ENCODE data around the gene SGCD. TPM values are rescaled to one million over a fixed set of nuclear protein-coding genes. Genes with fewer than 3 reads are reported as not detected.

The SGCD gene
- total RNA-seq, 4 donors from 2014 or later, result 12.4 to 17.8 (median 13.4) TPM

DNA sequence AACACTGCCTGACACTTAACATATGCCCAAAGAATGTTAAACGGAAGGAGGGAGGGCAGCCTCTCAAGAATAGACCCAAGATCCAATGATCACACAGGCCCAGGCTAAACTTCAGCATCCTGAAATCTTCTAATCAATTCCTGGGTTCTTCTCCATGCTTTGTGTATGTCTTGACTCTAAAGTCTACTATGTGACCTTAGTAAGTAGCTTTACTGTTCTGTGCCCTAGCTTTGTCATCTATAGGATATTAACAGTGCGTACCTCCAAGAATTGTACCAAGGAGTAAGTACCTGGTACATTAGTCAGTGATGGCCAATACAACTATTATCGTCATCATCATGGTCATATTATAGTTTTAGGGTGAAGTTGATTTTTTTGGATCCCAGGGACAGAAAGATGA lies 96.6 kb downstream of the SGCD start:
- 59 to 99% methylated on average over 3 of the region's 3 CpGs for WGBS, 2 donors
- H3K4me3 ChIP-seq, result no peak overlapping the region
- TF ChIP-seq, protein P1, sequence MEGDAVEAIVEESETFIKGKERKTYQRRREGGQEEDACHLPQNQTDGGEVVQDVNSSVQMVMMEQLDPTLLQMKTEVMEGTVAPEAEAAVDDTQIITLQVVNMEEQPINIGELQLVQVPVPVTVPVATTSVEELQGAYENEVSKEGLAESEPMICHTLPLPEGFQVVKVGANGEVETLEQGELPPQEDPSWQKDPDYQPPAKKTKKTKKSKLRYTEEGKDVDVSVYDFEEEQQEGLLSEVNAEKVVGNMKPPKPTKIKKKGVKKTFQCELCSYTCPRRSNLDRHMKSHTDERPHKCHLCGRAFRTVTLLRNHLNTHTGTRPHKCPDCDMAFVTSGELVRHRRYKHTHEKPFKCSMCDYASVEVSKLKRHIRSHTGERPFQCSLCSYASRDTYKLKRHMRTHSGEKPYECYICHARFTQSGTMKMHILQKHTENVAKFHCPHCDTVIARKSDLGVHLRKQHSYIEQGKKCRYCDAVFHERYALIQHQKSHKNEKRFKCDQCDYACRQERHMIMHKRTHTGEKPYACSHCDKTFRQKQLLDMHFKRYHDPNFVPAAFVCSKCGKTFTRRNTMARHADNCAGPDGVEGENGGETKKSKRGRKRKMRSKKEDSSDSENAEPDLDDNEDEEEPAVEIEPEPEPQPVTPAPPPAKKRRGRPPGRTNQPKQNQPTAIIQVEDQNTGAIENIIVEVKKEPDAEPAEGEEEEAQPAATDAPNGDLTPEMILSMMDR (IDR thresholded peaks at IDR 0.05), result no peak
- TF ChIP-seq POLR2A (IDR thresholded peaks at IDR 0.05) (no peak), EP300 (IDR thresholded peaks at IDR 0.05) (no peak)
- no peak overlapping the region for H3K27ac ChIP-seq
- DNase-seq (ENCODE audit: low spot score in 2 of 2), result no peak
- H3K9me3 ChIP-seq, result peaks cover 0 to 4% (median 0%) of the 10 kb centered on the region in 4 donors
- no peaks in the 10 kb centered on the region for H3K36me3 ChIP-seq
- H3K4me1 ChIP-seq, result no peaks in the 10 kb centered on the region
- no peaks in the 10 kb centered on the region for H3K27me3 ChIP-seq

DNA sequence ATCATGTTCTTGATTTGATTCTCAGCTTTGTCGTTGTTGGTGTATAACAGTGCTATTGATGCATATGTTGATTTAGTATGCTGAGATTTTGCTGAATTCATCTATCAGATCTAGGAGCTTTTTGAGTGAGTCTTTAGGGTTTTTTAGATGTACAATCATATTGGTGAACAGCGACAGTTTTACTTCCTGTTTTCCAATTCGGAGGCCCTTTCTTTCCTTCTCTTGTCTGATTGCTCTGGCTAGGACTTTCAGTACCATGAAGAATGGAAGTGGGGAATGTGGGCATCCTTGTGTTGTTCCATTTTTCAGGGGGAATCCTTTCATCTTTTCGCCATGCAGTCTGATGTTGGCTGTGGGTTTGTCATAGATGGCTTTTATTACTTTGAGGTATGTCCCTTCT lies 100.4 kb downstream of the SGCD start:
- Histone ChIP-seq H3K4me1 (no peaks in the 10 kb centered on the region), H3K4me3 (no peak overlapping the region), H3K36me3 (no peaks in the 10 kb centered on the region), H3K27me3 (no peaks in the 10 kb centered on the region), H3K27ac (no peak overlapping the region), H3K9me3 (peaks cover 0 to 12% (median 0%) of the 10 kb centered on the region in 4 donors)
- DNase-seq (ENCODE audit: low spot score in 2 of 2), result no peak
- TF ChIP-seq EP300 (IDR thresholded peaks at IDR 0.05) (no peak), POLR2A (IDR thresholded peaks at IDR 0.05) (no peak)
- TF ChIP-seq, protein P1 (IDR thresholded peaks at IDR 0.05), result no peak
- WGBS, 2 donors, result 91 to 96% methylated on average over 4 of the region's 4 CpGs

GRCh38 chr5:156431956-156432829 lies 105.2 kb downstream of the SGCD start:
- H3K27ac ChIP-seq, result no peak overlapping the region
- WGBS, 2 donors, result 93 to 97% methylated on average over 9 of the region's 9 CpGs
- H3K27me3 ChIP-seq, result no peaks in the 10 kb centered on the region
- DNase-seq (ENCODE audit: low spot score in 2 of 2), result no peak
- TF ChIP-seq, protein P1 (IDR thresholded peaks at IDR 0.05), result no peak
- TF ChIP-seq POLR2A (IDR thresholded peaks at IDR 0.05) (no peak), EP300 (IDR thresholded peaks at IDR 0.05) (no peak)
- no peaks in the 10 kb centered on the region for H3K36me3 ChIP-seq
- no peak overlapping the region for H3K4me3 ChIP-seq
- H3K9me3 ChIP-seq, result peaks cover 0 to 8% (median 0%) of the 10 kb centered on the region in 4 donors
- H3K4me1 ChIP-seq, result no peaks in the 10 kb centered on the region

GRCh38 chr5:156432830-156433105 lies 105.8 kb downstream of the SGCD start:
- Histone ChIP-seq H3K4me3 (no peak overlapping the region), H3K36me3 (no peaks in the 10 kb centered on the region), H3K4me1 (no peaks in the 10 kb centered on the region), H3K27me3 (no peaks in the 10 kb centered on the region), H3K9me3 (peaks cover 0 to 8% (median 0%) of the 10 kb centered on the region in 4 donors), H3K27ac (no peak overlapping the region)
- no peak for DNase-seq (ENCODE audit: low spot score in 2 of 2)
- TF ChIP-seq POLR2A (IDR thresholded peaks at IDR 0.05), result no peak
- TF ChIP-seq, protein P1 (IDR thresholded peaks at IDR 0.05), result no peak
- no peak for TF ChIP-seq EP300 (IDR thresholded peaks at IDR 0.05)
- 95 to 100% methylated on average over 1 of the region's 1 CpG for WGBS, 2 donors

DNA sequence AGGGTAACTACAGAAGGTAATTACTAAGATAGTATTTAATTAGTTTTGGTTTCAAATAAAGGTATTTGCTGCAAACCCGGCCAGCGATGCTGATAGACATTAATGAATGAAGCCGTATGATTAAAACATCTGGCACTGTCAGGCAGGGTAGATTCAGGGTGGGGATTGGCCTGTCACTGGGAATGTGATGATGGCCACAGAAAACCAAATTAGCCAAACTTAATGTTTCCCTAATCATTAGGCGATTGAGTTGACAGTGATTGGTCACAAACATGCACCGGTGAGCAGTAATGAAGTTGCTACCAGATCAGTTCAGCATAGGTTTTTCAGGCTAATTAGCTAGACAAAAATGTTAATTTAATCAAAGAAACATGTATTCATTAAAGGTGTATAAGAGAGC lies 107.5 kb downstream of the SGCD start:
- no peaks in the 10 kb centered on the region for H3K27me3 ChIP-seq
- no peak overlapping the region for H3K4me3 ChIP-seq
- DNase-seq (ENCODE audit: low spot score in 2 of 2), result no peak
- no peaks in the 10 kb centered on the region for H3K4me1 ChIP-seq
- no peaks in the 10 kb centered on the region for H3K36me3 ChIP-seq
- H3K27ac ChIP-seq, result no peak overlapping the region
- TF ChIP-seq, protein P1 (IDR thresholded peaks at IDR 0.05), result no peak
- TF ChIP-seq POLR2A (IDR thresholded peaks at IDR 0.05), result no peak
- no peak for TF ChIP-seq EP300 (IDR thresholded peaks at IDR 0.05)
- 98 to 99% methylated on average over 5 of the region's 5 CpGs for WGBS, 2 donors
- H3K9me3 ChIP-seq, result peaks cover 0 to 4% (median 0%) of the 10 kb centered on the region in 4 donors
